Fibroblast of pulmonary artery (primary cell): ENCODE measurements around the gene PKMYT1.

Experiments used
- DNase-seq: peaks from one replicate; pipeline ENCODE4 v3.0.0-alpha.2; 2010; ENCODE audit warnings: low read depth
- H3K4me3 ChIP-seq: replicated peaks from 2 replicates; pipeline ENCODE4 v1.5.1; 2011; ENCODE audit warnings: low read depth, mild to moderate bottlenecking, control low read depth, low read length, moderate library complexity
- CTCF ChIP-seq: IDR thresholded peaks from 2 replicates; pipeline ENCODE4 v1.5.1; 2011; ENCODE audit warnings: mild to moderate bottlenecking, control low read depth, low read length, inconsistent platforms; ENCODE audit errors: missing control alignments

The PKMYT1 gene

GRCh38 chr16:2953706-2954627 is 26.3 kb downstream of the PKMYT1 start:
- DNase-seq = no peak
- TF ChIP-seq CTCF = no peak
- H3K4me3 ChIP-seq = no peak overlapping the region

- H3K4me3 ChIP-seq = no peak overlapping the region
- no peak for TF ChIP-seq CTCF
Measured at GRCh38 chr16:2952679-2953078, 27.6 kb downstream of the PKMYT1 start.

GRCh38 chr16:2950773-2951172 is 29.5 kb downstream of the PKMYT1 start:
- no peak overlapping the region for H3K4me3 ChIP-seq
- no peak for TF ChIP-seq CTCF
- DNase-seq = no peak

More at GRCh38 chr16:2952679-2953078, 27.6 kb downstream of the PKMYT1 start:
- DNase-seq = no peak

- TF ChIP-seq CTCF = no peak
- no peak for DNase-seq
- H3K4me3 ChIP-seq = no peak overlapping the region
Measured at GRCh38 chr16:2950353-2950724, 29.9 kb downstream of the PKMYT1 start.

- DNase-seq = no peak
- no peak for TF ChIP-seq CTCF
- no peak overlapping the region for H3K4me3 ChIP-seq
Measured at GRCh38 chr16:2949705-2950352, 30.4 kb downstream of the PKMYT1 start.

GRCh38 chr16:2948807-2949704 is 31.2 kb downstream of the PKMYT1 start:
- no peak overlapping the region for H3K4me3 ChIP-seq
- DNase-seq = no peak
- TF ChIP-seq CTCF = no peak
